Neuronal stem cell (in vitro differentiated cells): ENCODE measurements around the gene DTX3.

Source experiments
- DNase-seq: peaks from one replicate; pipeline ENCODE4 v3.0.0-alpha.2; 2013; ENCODE audit warnings: low spot score
- H2AFZ ChIP-seq: one replicate; pipeline ENCODE4 v1.6.1; 2013; ENCODE audit warnings: mild to moderate bottlenecking, low read length, inconsistent platforms
- H2AK5ac ChIP-seq: 2 replicates; pipeline ENCODE4 v1.6.1; 2013; ENCODE audit warnings: low read depth, mild to moderate bottlenecking, inconsistent platforms, low read length, moderate library complexity, mixed read lengths
- H2BK120ac ChIP-seq: 2 replicates; pipeline ENCODE4 v1.6.1; 2013; ENCODE audit warnings: low read depth, mild to moderate bottlenecking, inconsistent platforms, low read length, moderate library complexity, mixed read lengths
- H2BK12ac ChIP-seq: one replicate; pipeline ENCODE4 v1.6.1; 2013; ENCODE audit warnings: low read length, inconsistent platforms
- H2BK15ac ChIP-seq: 2 replicates; pipeline ENCODE4 v1.6.1; 2013; ENCODE audit warnings: mild to moderate bottlenecking, low read length, inconsistent platforms, mixed read lengths
- H2BK5ac ChIP-seq: one replicate; pipeline ENCODE4 v1.6.1; 2013; ENCODE audit warnings: inconsistent platforms, mild to moderate bottlenecking, low read length, moderate library complexity
- H3K14ac ChIP-seq: one replicate; pipeline ENCODE4 v1.6.1; 2013; ENCODE audit warnings: low read length, inconsistent platforms
- H3K18ac ChIP-seq: 2 replicates; pipeline ENCODE4 v1.6.1; 2013; ENCODE audit warnings: low read length, inconsistent platforms
- H3K23ac ChIP-seq: 2 replicates; pipeline ENCODE4 v1.6.1; 2013; ENCODE audit warnings: low read depth, mild to moderate bottlenecking, mixed read lengths, low read length, inconsistent platforms; ENCODE audit not compliant: poor library complexity
- H3K27ac ChIP-seq: replicated peaks from 3 replicates; pipeline ENCODE4 v1.5.1; 2013; ENCODE audit warnings: low read length, inconsistent platforms
- H3K27me3 ChIP-seq, 3 experiments: 2 replicates each; pipeline ENCODE4 v1.6.1; 2013; ENCODE audit warnings: low read length in 3 of 3, mild to moderate bottlenecking in 2 of 3, inconsistent platforms in 1 of 3, low read depth in 1 of 3, mixed read lengths in 1 of 3, moderate library complexity in 1 of 3; ENCODE audit not compliant: control insufficient read depth in 3 of 3, insufficient read depth in 3 of 3
- H3K36me3 ChIP-seq, 2 donors: replicated peaks in 1 of 2; 2 replicates each; pipeline ENCODE4 v1.6.1; 2013; ENCODE audit warnings: low read length in 2 of 2; ENCODE audit not compliant: control insufficient read depth in 2 of 2, insufficient read depth in 2 of 2
- H3K4ac ChIP-seq: 2 replicates; pipeline ENCODE4 v1.6.1; 2013; ENCODE audit warnings: inconsistent platforms, mild to moderate bottlenecking, low read length, moderate library complexity
- H3K4me1 ChIP-seq, 2 donors: 1 replicate in 1 of 2; 2 replicates in 1 of 2; pipeline ENCODE4 v1.6.1; 2013; ENCODE audit warnings: low read length in 2 of 2, low read depth in 1 of 2; ENCODE audit not compliant: control insufficient read depth in 2 of 2, insufficient read depth in 1 of 2
- H3K4me2 ChIP-seq: one replicate; pipeline ENCODE4 v1.6.1; 2013; ENCODE audit warnings: mild to moderate bottlenecking, low read length, inconsistent platforms; ENCODE audit not compliant: insufficient read depth, poor library complexity, severe bottlenecking
- H3K4me3 ChIP-seq, 2 donors: 2 replicates each; pipeline ENCODE4 v1.5.1; 2013; ENCODE audit warnings: low read length in 2 of 2, mild to moderate bottlenecking in 2 of 2, inconsistent platforms in 1 of 2, moderate library complexity in 1 of 2
- H3K79me1 ChIP-seq: one replicate; pipeline ENCODE4 v1.6.1; 2013; ENCODE audit warnings: low read depth, mild to moderate bottlenecking, inconsistent platforms, low read length, moderate library complexity
- H3K9ac ChIP-seq: one replicate; pipeline ENCODE4 v1.6.1; 2013; ENCODE audit warnings: mild to moderate bottlenecking, low read depth, low read length, inconsistent platforms; ENCODE audit not compliant: poor library complexity
- H3K9me3 ChIP-seq, 2 donors: replicated peaks in 1 of 2; 2 replicates each; pipeline versions ENCODE3 to v1.6.1; 2013; ENCODE audit warnings: low read length in 2 of 2, mild to moderate bottlenecking in 2 of 2, inconsistent platforms in 1 of 2, low read depth in 1 of 2, mixed read lengths in 1 of 2, moderate library complexity in 1 of 2; ENCODE audit not compliant: control insufficient read depth in 2 of 2, insufficient read depth in 1 of 2
- H4K8ac ChIP-seq: one replicate; pipeline ENCODE4 v1.6.1; 2013; ENCODE audit warnings: low read depth, mild to moderate bottlenecking, inconsistent platforms, low read length, moderate library complexity
- H4K91ac ChIP-seq: one replicate; pipeline ENCODE4 v1.6.1; 2013; ENCODE audit warnings: low read length, low read depth, mild to moderate bottlenecking, inconsistent platforms; ENCODE audit not compliant: poor library complexity
- WGBS, 2 donors: extraction: QIAGEN DNeasy Blood & Tissue Kit; methylation state at CpG; one replicate each; pipeline ENCODE4 v1.1.7; 2013; ENCODE audit warnings: missing lambda C conversion rate in 2 of 2, mixed read lengths in 1 of 2; ENCODE audit not compliant: insufficient read length in 2 of 2, insufficient replicate concordance in 1 of 2; ENCODE audit errors: extremely low coverage in 2 of 2; 5-methylcytosine and 5-hydroxymethylcytosine counted together

DTX3 gene

GRCh38 chr12:57600395-57600794, 4.2 kb upstream of the DTX3 start:
- H3K36me3 ChIP-seq, result peaks cover 10 to 68% of the 10 kb centered on the region in 2 donors
- WGBS, 2 donors, result no CpG with 5 or more reads among the region's 2 CpGs

GRCh38 chr12:57602544-57602943, 2.1 kb upstream of the DTX3 start:
- H3K36me3 ChIP-seq, result peaks cover 9 to 64% of the 10 kb centered on the region in 2 donors
- no peak overlapping the region for H2AK5ac ChIP-seq
- H2BK5ac ChIP-seq, result no peak overlapping the region
- no peak overlapping the region for H4K91ac ChIP-seq
- no peak overlapping the region for H3K4me2 ChIP-seq
- H3K27ac ChIP-seq, result no peak overlapping the region
- no peak overlapping the region for H3K4ac ChIP-seq
- H2BK12ac ChIP-seq, result no peak overlapping the region
- H2AFZ ChIP-seq, result no peak overlapping the region
- no peak overlapping the region for H3K14ac ChIP-seq
- H3K18ac ChIP-seq, result no peak overlapping the region
- no peaks in the 10 kb centered on the region for H3K27me3 ChIP-seq
- DNase-seq, result no peak
- no peak overlapping the region for H3K4me3 ChIP-seq
- H3K79me1 ChIP-seq, result no peaks in the 10 kb centered on the region
- H3K9me3 ChIP-seq, result no peaks in the 10 kb centered on the region
- no peak overlapping the region for H4K8ac ChIP-seq
- H2BK15ac ChIP-seq, result no peak overlapping the region
- no peak overlapping the region for H3K23ac ChIP-seq
- H3K4me1 ChIP-seq, result peaks cover 11 to 14% of the 10 kb centered on the region in 2 donors
- H2BK120ac ChIP-seq, result no peak overlapping the region
- H3K9ac ChIP-seq, result no peak overlapping the region

More at GRCh38 chr12:57600395-57600794, 4.2 kb upstream of the DTX3 start:
- Histone ChIP-seq H3K9me3 (no peaks in the 10 kb centered on the region), H3K14ac (no peak overlapping the region), H3K18ac (no peak overlapping the region), H3K9ac (no peak overlapping the region), H2BK12ac (no peak overlapping the region), H3K23ac (no peak overlapping the region), H3K79me1 (no peaks in the 10 kb centered on the region), H2AK5ac (no peak overlapping the region), H4K91ac (no peak overlapping the region), H3K27me3 (no peaks in the 10 kb centered on the region), H2BK15ac (no peak overlapping the region), H3K4me3 (no peak overlapping the region), H3K4me1 (peaks cover 6 to 9% of the 10 kb centered on the region in 2 donors), H3K4me2 (no peak overlapping the region), H2BK5ac (no peak overlapping the region), H3K4ac (no peak overlapping the region), H2BK120ac (no peak overlapping the region), H2AFZ (no peak overlapping the region), H3K27ac (no peak overlapping the region), H4K8ac (no peak overlapping the region)
- no peak for DNase-seq

GRCh38 chr12:57603324-57603723, 1.3 kb upstream of the DTX3 start:
- Histone ChIP-seq H3K27me3 (no peaks in the 10 kb centered on the region), H3K4me3 (no peak overlapping the region), H3K18ac (no peak overlapping the region), H4K8ac (no peak overlapping the region), H3K4ac (no peak overlapping the region), H2AK5ac (no peak overlapping the region), H2BK5ac (no peak overlapping the region), H3K23ac (no peak overlapping the region), H3K79me1 (no peaks in the 10 kb centered on the region), H2BK12ac (no peak overlapping the region), H3K4me1 (peaks cover 11 to 14% of the 10 kb centered on the region in 2 donors), H3K9me3 (no peaks in the 10 kb centered on the region), H3K9ac (no peak overlapping the region), H2BK15ac (no peak overlapping the region), H2AFZ (no peak overlapping the region), H4K91ac (no peak overlapping the region), H3K27ac (peak overlapping the region; percentile 37), H3K4me2 (no peak overlapping the region), H3K14ac (no peak overlapping the region), H2BK120ac (no peak overlapping the region), H3K36me3 (peaks cover 14 to 69% of the 10 kb centered on the region in 2 donors)
- no peak for DNase-seq
- no CpG with 5 or more reads among the region's 2 CpGs for WGBS, 2 donors

- H3K27ac ChIP-seq, result peak overlapping the region; percentile 37
- peaks cover 11 to 14% of the 10 kb centered on the region in 2 donors for H3K4me1 ChIP-seq
- peak overlapping the region; percentile 98 for H3K18ac ChIP-seq
- H4K91ac ChIP-seq, result peak overlapping the region; percentile 94
- H2BK15ac ChIP-seq, result peak overlapping the region; percentile 62
- H4K8ac ChIP-seq, result no peak overlapping the region
- no peak overlapping the region for H3K23ac ChIP-seq
- H3K4me2 ChIP-seq, result peak overlapping the region; percentile 74
- no peak overlapping the region for H2BK5ac ChIP-seq
- peaks cover 18 to 69% of the 10 kb centered on the region in 2 donors for H3K36me3 ChIP-seq
- H3K9ac ChIP-seq, result peak overlapping the region; percentile 71
- no peaks in the 10 kb centered on the region for H3K9me3 ChIP-seq
- H3K79me1 ChIP-seq, result no peaks in the 10 kb centered on the region
- no peak overlapping the region for H3K4ac ChIP-seq
- no CpG with 5 or more reads among the region's 6 CpGs for WGBS, 2 donors
- peak overlapping the region; percentile 19 for H2BK120ac ChIP-seq
- peak overlapping the region; percentile 72 for H3K14ac ChIP-seq
- peak overlapping the region; percentile 82 to 90 for H3K4me3 ChIP-seq
- peak overlapping the region; percentile 97 for H2AFZ ChIP-seq
- H2AK5ac ChIP-seq, result no peak overlapping the region
- no peak overlapping the region for H2BK12ac ChIP-seq
- H3K27me3 ChIP-seq, result no peaks in the 10 kb centered on the region
- no peak for DNase-seq
These were observed 690 bp upstream of the DTX3 start for GRCh38 chr12:57603815-57604453.
